ENCODE measurements around the gene PNKD.
A peak's percentile ranks its signal among the peaks of the same experiment; 100 is the strongest.

The PNKD gene

GRCh38 chr2:218322768-218323525 is 52.6 kb downstream of the PNKD start:
- peak; percentile 49 for DNase-seq

DNA sequence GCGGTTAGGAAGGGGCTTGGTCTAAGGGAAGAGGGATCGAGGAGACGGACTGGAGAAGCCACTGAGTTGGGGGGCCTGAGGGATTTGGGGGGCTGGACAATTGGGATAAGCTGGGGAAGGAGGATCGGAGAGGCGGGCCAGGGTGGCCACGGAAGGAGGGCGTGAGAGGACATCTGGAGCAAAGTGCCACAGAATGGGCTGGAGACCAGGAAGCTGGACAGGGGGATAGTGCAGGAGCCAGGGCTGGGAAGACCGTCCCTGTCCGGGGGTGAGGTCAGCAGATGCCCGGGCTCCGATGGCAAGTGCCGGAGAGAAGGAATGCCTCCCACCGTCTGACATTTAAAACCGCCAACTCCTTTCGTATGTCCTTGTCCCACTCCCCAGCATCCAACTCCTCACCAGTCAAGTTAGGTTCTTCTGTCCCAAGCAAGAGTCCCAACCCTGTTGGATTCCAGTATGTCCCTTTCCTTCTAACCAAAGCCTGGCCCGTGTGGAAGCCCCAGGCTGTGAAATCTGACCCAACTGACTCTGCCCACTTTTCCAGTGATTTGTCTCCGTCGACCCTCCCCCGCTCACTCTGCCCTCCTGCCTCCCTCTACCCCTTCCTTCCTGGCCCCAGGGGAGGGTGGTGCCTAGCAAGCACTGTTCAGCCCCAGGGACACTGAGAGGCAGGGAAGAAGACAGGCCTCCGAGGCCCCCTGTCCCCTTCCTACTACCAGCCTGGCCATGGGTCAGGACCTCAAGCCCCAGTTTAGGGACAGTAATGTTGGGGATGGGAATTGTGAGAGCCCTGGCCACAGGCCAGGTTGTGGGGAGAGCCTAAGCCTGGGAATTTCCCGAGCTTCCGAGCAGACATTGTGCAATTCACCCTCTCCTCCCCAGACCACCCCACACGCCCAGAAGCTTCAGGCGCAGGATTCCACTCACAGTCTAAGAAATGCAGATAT is 53.5 kb downstream of the PNKD start:
- DNase-seq: no peak

DNA sequence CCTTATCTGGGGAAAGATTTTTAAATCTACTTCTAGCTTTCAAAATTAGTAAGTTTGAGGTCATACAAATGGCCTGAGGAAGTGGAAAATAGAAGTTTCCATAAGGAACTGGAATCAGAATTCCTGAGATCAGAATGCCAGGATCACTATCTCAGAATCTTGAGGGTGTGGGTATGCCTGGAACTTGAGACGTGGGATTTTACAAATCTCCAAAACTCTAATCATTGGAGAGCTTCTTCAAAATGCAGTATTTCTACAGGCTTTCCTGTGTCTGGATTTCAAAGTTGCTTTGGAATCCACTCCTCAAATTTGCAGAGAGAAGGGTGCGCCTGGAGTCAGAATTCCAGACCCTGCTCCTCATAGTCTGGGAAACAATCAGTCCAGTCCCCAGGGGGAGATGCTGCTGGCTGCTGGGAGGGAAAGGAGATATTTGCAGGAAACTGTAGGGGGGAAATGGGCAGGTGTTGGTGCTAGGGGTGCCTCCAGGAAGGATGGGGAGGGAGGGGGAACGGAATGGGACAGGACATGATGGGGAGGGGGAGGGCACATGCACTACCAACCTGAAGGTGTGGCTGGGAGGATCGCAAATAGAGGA is 55.3 kb downstream of the PNKD start:
- DNase-seq: no peak

GRCh38 chr2:218326315-218326714 is 56.0 kb downstream of the PNKD start:
- DNase-seq: no peak

DNA sequence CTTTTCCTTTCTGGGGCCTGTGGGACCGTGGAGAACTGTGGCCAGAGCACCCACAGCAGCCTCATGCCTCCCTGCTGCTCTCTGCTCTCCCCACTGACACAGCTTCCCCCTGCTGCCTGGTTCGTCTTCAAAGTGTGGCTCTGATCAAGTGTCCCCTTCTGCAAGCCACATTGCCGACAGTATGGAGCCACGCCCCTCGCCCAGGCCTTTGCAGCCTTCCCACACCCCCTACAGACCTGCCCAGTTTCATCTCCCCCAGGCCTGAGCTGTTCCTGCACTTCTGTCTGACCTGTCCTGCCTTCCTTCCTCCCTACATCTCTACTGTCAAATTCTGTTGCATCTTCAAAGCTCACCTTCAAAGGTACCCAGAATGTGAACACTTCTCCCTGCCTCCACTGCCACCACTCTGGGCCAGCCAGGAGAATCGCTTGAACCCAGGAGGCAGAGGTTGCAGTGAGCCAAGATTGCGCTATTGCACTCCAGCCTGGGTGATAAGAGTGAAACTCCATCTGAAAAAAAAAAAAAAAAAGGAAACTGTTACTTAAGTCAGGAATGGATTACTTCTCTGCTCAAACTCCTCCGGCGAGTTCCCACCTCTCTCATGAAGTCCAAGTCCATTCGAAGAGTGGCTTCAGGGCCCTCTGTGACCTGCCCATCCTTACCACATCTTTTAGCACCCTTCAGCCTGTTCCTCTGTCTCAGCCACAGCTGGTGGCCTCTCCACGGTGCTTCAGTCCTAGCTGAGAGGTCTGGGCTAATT is 57.3 kb downstream of the PNKD start:
- no peak for DNase-seq

DNA sequence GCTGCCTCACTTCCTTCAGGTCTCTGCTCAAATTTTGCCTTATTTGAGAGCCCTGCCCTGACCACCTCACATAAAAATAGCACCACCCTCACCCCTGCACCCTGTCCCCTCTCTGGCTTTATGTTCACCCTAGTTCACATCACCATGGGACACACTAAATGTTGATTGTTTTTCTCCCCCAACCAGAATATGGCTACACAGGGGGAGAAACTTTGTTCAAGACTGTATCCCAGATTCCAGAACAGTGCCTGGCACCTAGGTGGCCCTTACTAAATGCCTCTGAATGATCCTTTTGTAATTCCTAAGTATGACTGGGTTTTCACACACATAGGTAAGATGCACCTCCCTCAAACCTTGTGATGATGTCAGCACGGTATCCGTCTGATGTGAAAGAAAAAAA is 58.0 kb downstream of the PNKD start:
- DNase-seq: no peak

DNA sequence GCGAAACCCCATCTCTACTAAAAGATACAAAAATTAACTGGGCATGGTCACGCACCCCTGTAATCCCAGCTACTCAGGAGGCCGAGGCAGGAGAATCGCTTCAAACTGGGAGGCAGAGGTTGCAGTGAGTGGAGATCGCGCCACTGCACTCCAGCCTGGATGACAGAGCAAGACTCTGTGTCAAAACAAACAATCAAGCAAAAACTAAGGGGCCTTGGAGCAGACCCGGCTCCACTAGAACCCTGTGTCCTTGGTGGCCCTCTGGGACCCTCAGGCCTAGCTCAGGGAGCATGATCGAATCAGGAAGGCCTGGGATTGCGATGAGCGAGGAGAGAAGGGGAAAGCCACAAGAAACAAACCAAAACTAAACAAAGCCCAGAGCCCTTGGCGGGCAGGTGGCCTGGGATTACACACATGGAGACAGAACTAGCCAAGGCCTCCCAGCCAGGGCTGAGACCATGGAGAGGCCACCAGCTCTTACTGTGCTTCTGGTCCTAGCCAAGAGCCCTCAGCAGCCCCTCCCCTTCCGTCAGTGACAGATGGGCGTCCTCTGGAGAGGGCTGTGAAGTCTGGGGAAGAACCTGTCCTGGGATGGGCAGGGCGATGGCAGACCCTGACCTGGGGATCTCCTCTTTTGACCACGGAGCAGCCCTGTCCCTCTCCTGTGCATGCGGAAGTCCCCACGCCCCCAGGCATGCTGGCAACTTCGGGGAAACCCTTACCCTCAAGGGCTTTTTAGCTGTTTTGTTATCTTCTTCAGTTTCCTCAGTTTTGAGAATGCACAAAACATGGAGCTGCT is 58.9 kb downstream of the PNKD start:
- DNase-seq: no peak

DNA sequence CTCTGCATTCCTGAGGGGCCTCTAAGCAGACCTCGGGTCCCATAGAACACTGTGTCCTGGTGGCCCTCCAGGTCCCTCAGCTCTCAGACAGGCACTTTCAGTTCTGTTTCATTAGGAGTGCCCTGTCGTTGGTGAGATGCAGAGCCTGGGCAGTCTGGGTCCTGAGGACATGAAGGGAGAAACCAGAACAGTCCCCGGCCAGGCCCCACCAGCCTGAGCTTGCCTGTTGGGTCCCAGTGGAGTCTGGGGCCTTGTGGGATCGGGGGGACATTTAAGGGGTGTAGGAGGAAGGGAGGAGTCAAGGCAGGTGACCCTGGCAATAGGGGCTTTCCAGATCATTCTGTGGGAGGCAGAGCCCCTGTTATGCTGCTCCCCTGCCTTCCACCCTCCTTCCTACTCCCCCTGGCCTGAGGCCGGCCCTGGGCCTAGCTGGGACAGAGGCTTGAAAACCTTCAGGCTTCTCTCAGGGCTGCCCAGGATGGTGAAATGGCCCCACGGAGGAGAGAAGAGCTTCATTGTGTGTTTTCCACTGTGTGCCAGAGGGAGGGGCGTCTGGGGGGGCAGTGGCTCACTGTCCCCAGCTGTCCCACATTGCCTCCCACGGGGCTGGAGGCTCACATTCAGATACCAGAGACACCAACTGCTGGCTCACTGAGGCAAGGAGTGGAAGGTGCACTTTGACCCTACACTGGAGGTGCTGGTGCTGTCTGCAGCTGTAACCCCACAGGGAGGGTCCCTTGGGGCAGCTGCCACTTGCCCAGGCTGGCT is 59.7 kb downstream of the PNKD start:
- no peak for DNase-seq

DNA sequence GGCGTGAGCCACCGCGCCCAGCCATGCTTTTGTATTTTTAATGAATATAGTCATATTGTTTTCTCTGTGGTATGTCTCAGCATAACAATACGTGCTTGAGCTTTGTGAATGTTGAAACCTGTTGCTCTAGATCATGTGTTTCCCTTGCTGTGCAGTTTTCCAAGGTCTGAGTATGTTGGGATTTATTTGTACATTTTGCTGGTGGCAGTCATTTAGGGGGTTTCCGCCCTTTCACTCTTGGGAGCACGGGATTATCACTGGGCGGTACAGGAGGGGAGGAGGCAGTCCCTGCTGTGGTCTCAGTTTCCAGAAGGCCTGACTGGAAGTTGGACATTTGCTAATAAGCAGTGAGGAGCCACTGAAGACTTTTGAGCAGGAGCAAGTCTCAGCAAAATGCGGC is 61.4 kb downstream of the PNKD start:
- no peak for DNase-seq

DNA sequence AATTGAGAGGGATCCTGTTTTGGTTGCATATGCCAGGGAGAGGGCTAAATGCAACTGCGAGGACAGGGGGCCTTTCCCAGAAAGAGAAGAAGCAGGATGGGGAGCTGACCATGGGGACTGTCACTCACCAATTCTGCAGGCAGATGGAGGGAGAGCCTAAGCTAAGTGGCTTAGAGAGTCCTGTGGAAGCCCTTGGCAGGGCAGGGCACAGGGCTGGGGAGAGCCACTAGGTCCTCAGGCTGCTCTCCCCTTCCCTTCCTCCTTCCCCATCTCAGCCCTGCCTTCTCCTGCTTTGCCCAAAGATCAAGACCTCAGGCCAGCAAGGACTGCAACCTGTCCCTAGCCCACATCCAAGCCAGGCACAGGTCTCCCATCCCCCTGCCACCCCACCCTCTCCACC is 62.0 kb downstream of the PNKD start:
- no peak for DNase-seq

DNA sequence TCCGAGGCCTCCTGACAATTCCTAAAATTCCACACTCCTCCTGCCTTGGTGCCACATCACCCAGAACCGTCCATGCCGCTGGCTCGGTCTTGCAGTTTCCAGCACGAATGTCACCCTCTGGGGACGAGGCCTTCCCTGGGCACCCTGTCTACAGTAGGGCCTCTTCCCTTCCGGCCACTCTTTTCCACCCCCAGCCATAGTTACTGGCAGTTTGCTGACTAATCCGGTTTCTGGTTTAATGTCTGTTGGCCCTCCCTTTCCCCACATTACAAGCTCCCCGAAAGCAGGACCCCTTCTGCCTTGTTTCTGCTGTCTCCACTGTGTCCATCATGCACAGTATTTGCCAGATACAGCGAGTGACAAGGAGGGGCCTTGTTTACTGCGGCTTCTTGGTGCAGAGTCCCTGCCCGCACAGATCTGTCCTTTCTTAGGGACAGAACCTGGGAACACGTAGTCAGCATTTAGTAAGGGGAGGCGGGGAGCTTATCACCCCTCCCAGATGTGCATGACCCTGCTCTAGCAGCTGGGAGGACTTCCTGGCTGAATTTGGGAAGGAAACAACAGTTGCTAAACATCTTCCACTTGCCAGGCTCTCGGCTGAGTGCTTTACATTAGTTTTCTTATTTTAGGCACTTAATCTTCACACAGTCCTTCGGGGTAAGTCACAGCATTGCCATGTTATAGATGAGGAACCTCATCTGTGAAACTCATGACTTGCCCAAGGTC is 62.8 kb downstream of the PNKD start:
- DNase-seq: no peak

- no peak for DNase-seq
Measured at GRCh38 chr2:218334531-218334930, 64.2 kb downstream of the PNKD start.

DNA sequence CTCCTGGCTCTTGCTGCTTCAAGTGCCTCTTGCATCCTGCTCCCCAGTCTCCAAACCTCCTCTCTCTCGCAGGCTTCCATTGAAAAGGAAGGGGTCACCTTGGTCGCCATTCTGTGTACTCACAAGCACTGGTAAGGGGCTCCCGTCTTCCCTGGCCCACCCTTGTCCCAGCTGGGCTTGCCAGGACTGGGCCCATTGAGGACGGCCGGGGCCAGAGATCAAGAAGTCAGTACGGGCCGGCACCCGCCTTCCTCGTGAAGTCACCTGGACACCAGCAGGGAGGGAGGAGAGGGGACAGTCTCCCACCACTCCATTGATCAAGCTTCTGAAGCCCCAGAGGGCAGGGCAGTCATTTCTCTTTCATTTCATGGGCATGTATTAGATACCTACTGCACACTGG is 70.3 kb downstream of the PNKD start:
- DNase-seq: no peak

DNA sequence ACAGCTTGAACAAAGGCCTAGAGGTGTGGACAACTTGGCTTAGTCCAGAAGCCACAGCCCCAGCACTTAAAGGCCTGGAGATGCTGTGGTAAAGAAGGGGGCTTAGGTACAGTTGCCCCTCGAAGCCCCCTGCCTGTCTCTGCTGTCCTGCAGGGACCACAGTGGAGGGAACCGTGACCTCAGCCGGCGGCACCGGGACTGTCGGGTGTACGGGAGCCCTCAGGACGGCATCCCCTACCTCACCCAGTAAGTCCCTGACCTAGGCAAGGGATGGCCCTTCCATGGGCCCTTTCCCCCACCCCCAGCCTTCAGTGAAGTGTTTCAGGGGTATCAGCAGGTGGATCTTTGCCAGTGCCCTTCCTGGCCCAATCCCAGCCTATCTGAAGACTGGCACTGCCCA is 71.1 kb downstream of the PNKD start:
- DNase-seq: no peak

DNA sequence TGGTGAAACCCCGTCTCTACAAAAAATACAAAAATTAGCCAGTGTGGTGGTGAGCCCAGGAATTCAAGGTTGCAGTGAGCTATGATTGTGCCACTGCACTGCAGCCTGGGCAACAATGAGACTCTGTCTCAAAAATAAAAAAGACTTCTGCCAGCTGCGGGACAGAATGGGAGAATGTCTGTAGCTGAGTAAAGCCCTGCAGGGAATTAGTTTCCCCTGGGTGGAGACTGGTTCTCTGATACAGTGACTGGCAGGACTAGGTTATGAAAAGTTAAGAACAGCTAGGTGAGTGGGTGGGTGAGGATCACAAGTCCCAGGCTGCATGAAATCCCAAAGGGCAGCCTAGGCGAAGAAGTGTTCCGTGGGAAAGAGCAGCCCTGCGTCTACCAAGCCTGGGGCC is 72.5 kb downstream of the PNKD start:
- DNase-seq: no peak

- no peak for DNase-seq
Measured at GRCh38 chr2:218343591-218343990, 73.3 kb downstream of the PNKD start.

GRCh38 chr2:218344090-218344754 is 73.9 kb downstream of the PNKD start:
- no peak for DNase-seq

DNA sequence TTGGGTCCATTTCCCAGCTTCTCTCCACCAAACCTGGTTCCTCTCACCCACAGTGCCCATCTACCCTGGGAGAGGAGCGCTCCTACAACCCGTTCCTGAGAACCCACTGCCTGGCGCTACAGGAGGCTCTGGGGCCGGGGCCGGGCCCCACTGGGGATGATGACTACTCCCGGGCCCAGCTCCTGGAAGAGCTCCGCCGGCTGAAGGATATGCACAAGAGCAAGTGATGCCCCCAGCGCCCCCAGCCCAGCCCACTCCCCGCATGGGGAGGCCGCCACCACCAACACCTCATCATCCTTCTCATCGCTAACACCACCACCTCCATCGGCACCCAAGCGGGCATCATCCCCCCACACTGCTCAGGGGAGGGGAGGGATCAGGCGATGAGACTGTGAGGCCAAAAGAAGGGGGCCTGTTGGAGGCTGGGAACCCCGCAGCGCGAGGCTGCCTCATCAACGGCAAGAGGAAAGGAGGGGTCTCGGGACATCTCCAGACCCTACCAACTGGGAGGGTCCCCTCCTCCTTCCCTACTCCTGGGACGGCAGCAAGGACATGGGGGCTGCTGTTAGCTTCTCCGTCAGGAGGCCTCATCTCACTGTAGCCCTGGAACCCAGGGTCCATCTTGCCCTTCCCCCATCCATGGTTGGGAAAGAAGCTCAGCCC is 74.6 kb downstream of the PNKD start:
- DNase-seq: no peak

DNA sequence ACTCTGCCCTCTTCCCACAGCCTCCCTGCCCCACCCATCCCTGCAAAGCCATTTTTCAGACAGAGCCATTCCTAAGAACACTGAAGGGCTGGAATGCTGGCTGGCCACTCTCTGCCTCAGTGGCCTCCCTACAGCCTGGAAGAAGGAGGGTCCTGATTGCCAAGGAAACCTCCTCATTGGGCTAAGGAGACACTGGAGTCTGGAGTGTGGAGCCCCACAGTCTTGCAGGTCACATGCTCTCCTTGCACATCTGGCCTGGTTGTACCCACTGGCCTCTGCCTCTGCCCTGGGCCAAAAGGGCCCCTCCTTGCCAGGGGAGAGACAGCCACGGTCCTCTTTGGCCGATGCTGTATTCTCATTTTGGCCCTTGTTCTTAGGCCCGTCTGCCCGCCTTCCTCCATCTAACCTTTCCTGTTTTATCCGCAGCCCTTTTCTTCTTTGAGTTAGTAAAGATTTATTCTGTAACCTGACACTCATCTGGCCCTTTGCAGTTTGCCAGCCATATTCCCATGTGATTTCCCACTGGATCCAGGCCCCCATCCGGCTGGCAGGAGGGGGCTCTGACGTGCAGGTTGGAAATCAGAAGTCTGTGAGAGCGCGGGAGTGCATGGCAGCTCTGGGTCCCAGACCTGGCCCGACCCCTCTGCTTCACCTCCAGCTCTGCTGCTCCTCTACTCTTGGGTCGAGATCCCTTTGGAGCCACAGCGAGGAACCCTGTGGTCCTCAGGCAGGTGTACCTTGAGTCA is 75.3 kb downstream of the PNKD start:
- no peak for DNase-seq

Measured in stimulated activated CD4-positive, alpha-beta T cell treated with anti-CD3 and anti-CD28 coated beads, Interleukin-4, amount 100 ng/mL, for 1 hour (primary cell).